GM12878 (cell line): ENCODE measurements around the gene PNMA8B. TPM values are rescaled to one million over a fixed set of nuclear protein-coding genes. Genes with fewer than 3 reads are reported as not detected.

Experiments
- ATAC-seq: fragments of 200-7000 bp; cut with Tn5 transposase; 3 replicates; pipeline ENCODE4 v1.9.1; 2020; ENCODE audit warnings: mild to moderate bottlenecking, moderate library complexity
- BruUV-seq: library from RNA; stranded (reverse); fragments of 400-500 nt; replicated peaks from 2 replicates; lab custom pipeline; 2021; lab: Mats Ljungman, UMichigan
- CTCF ChIA-PET: fragments of 300-600 bp; sonication (Branson Sonifier 250); formaldehyde crosslinking; extraction: SDS; loops from one replicate; lab custom pipeline; 2021; ENCODE audit warnings: inconsistent platforms; lab: Yijun Ruan, JAX
- POLR2A ChIA-PET: fragments of 350-600 bp; formaldehyde crosslinking; extraction: SDS; loops from one replicate; lab custom pipeline; 2021; ENCODE audit warnings: inconsistent platforms; lab: Charles Lee
- RAD21 ChIA-PET: fragments of 300-600 bp; sonication (Branson Sonifier 250); formaldehyde crosslinking; loops from one replicate; lab custom pipeline; 2023; ENCODE audit warnings: antibody characterized with exemption; ENCODE audit not compliant: unreplicated experiment; lab: Charles Lee
- SMC1A ChIA-PET: fragments of 300-600 bp; sonication (Branson Sonifier 250); formaldehyde crosslinking; loops from one replicate; lab custom pipeline; 2023; ENCODE audit not compliant: unreplicated experiment, uncharacterized antibody; lab: Charles Lee
- DNase-seq: peaks from one replicate; pipeline ENCODE4 v3.0.0-alpha.2; 2011; ENCODE audit warnings: low read depth, low spot score
- FAIRE-seq: peaks from 3 replicates; lab custom pipeline; 2011; peaks lifted over from hg19 to GRCh38; lab: Jason Lieb, UNC
- H2AFZ ChIP-seq: 2 replicates; pipeline ENCODE4 v1.6.0; 2011; ENCODE audit warnings: low read depth, low read length, control low read depth; ENCODE audit not compliant: control insufficient read depth
- H3K27ac ChIP-seq: 2 replicates; pipeline ENCODE4 v1.5.1; 2011; ENCODE audit warnings: control low read depth; ENCODE audit not compliant: control insufficient read depth, insufficient read depth
- H3K27me3 ChIP-seq, 2 experiments: replicated peaks in 1 of 2; 2 replicates each; pipeline versions ENCODE4 v1.6.0 to v1.6.1; 2011; ENCODE audit warnings: low read length in 1 of 2; ENCODE audit not compliant: control insufficient read depth in 2 of 2, insufficient read depth in 2 of 2
- H3K36me3 ChIP-seq, 2 experiments: 2 replicates each; pipeline ENCODE4 v1.5.1; 2011; ENCODE audit warnings: low read length in 1 of 2; ENCODE audit not compliant: control insufficient read depth in 2 of 2, insufficient read depth in 2 of 2
- H3K4me1 ChIP-seq: 2 replicates; pipeline ENCODE4 v1.6.1; 2011; ENCODE audit warnings: mild to moderate bottlenecking, low read length, moderate library complexity, mixed read lengths; ENCODE audit not compliant: control insufficient read depth, insufficient read depth
- H3K4me2 ChIP-seq: 2 replicates; pipeline ENCODE4 v1.6.0; 2011; ENCODE audit warnings: control low read depth; ENCODE audit not compliant: control insufficient read depth, insufficient read depth
- H3K4me3 ChIP-seq: fragments of 200-600 bp; sonication (generic); 2 replicates; pipeline ENCODE4 v1.5.1; 2016
- H3K79me2 ChIP-seq: 2 replicates; pipeline ENCODE4 v1.6.0; 2011; ENCODE audit warnings: low read length; ENCODE audit not compliant: control insufficient read depth, insufficient read depth
- H3K9ac ChIP-seq: 2 replicates; pipeline ENCODE4 v1.8.0; 2011; ENCODE audit warnings: low read length, control low read depth, mixed read lengths; ENCODE audit not compliant: control insufficient read depth, insufficient read depth
- H3K9me3 ChIP-seq: replicated peaks from 3 replicates; pipeline ENCODE4 v1.5.1; 2011; ENCODE audit warnings: mild to moderate bottlenecking, low read length; ENCODE audit not compliant: control insufficient read depth, insufficient read depth
- H4K20me1 ChIP-seq: 2 replicates; pipeline ENCODE4 v1.6.0; 2011; ENCODE audit not compliant: control insufficient read depth, insufficient read depth
- CREB1 ChIP-seq: IDR thresholded peaks from 2 replicates; pipeline ENCODE4 v1.6.1; 2012; ENCODE audit warnings: low read depth, mild to moderate bottlenecking, inconsistent platforms
- E4F1 ChIP-seq: fragments of 450-650 bp; IDR thresholded peaks from 2 replicates; pipeline ENCODE4 v1.6.1; 2018; ENCODE audit warnings: borderline replicate concordance, mild to moderate bottlenecking; ENCODE audit not compliant: partially characterized antibody
- GABPA ChIP-seq: IDR thresholded peaks from 2 replicates; pipeline ENCODE4 v1.6.1; 2014; ENCODE audit warnings: antibody characterized with exemption, low read depth, mild to moderate bottlenecking, inconsistent platforms
- IRF5 ChIP-seq: fragments of 450-650 bp; IDR thresholded peaks from 2 replicates; pipeline ENCODE4 v1.6.1; 2017; ENCODE audit warnings: borderline replicate concordance
- MEF2A ChIP-seq: IDR thresholded peaks from 2 replicates; pipeline ENCODE4 v1.6.1; 2011; ENCODE audit warnings: low read depth, mild to moderate bottlenecking, low read length, moderate library complexity; ENCODE audit not compliant: insufficient read depth
- NBN ChIP-seq: fragments of 450-650 bp; IDR thresholded peaks from 2 replicates; pipeline ENCODE4 v1.6.1; 2016
- NKRF ChIP-seq: fragments of 450-650 bp; conservative IDR thresholded peaks from 2 replicates; pipeline ENCODE4 v1.6.1; 2017; ENCODE audit warnings: mild to moderate bottlenecking, moderate library complexity
- POLR2AphosphoS2 ChIP-seq: IDR thresholded peaks from 2 replicates; pipeline ENCODE4 v1.6.1; 2011; ENCODE audit warnings: low read depth, mild to moderate bottlenecking, low read length, improper control_type of control experiment, moderate library complexity
- STAT1 ChIP-seq: fragments of 450-650 bp; conservative IDR thresholded peaks from 2 replicates; pipeline ENCODE4 v1.6.1; 2014; ENCODE audit warnings: antibody characterized with exemption, mild to moderate bottlenecking
- SUPT20H ChIP-seq: IDR thresholded peaks from 2 replicates; pipeline ENCODE4 v1.6.1; 2011; ENCODE audit warnings: low read depth, mild to moderate bottlenecking, low read length, moderate library complexity, borderline replicate concordance; ENCODE audit not compliant: control insufficient read depth
- SUZ12 ChIP-seq: fragments of 200-600 bp; sonication (generic); IDR thresholded peaks from one replicate; pipeline ENCODE4 v1.6.1; 2018; ENCODE audit warnings: antibody characterized with exemption, mild to moderate bottlenecking; ENCODE audit not compliant: unreplicated experiment
- USF2 ChIP-seq: IDR thresholded peaks from 2 replicates; pipeline ENCODE4 v1.6.1; 2011; ENCODE audit warnings: low read depth, low read length, improper control_type of control experiment, borderline replicate concordance
- ZNF207 ChIP-seq: fragments of 450-650 bp; IDR thresholded peaks from 2 replicates; pipeline ENCODE4 v1.6.1; 2014; ENCODE audit warnings: antibody characterized with exemption, mild to moderate bottlenecking, borderline replicate concordance
- ZNF24 ChIP-seq: fragments of 450-650 bp; IDR thresholded peaks from 2 replicates; pipeline ENCODE4 v1.6.1; 2017; ENCODE audit warnings: antibody characterized with exemption, mild to moderate bottlenecking
- WGBS: methylation state at CpG from one replicate; pipeline ENCODE4 v1.1.6; 2016; ENCODE audit warnings: low lambda C conversion rate; ENCODE audit not compliant: insufficient replicate concordance, insufficient coverage; ENCODE audit errors: missing lambda C conversion rate; 5-methylcytosine and 5-hydroxymethylcytosine counted together
- in situ Hi-C: fragments of 300-500 bp; cut with MboI; formaldehyde crosslinking; loops from 9 replicates; pipeline ENCODE4 v1.14.3; 2018; ENCODE audit warnings: mixed read lengths
- intact Hi-C: fragments of 100-400 bp; cut with micrococcal nuclease; formaldehyde crosslinking; loops from one replicate; pipeline ENCODE4 v1.14.2; 2022; ENCODE audit not compliant: unreplicated experiment
- polyA plus RNA-seq, 11 experiments: library from polyadenylated mRNA; depleted of rRNA in 4 of 11; unstranded in 6 of 11; stranded (reverse) in 5 of 11; fragments of >200 nt; fragmentation: Nextera tagmentation in 4 of 11; fragmentation: Illumina TruSeq in 1 of 11; extraction: Ambion mirVana in 4 of 11; extraction: Trizol in 1 of 11; gene quantifications; 1 replicate in 1 of 11; 2 replicates in 10 of 11; pipeline versions ENCODE4 v1.2.1 to v1.2.3, GENCODE V29; 2011 to 2016; ENCODE audit warnings: inconsistent platforms in 2 of 11, missing spikeins in 2 of 11, low read depth in 1 of 11
- total RNA-seq, 4 experiments: library from RNA; depleted of rRNA in 3 of 4; stranded (reverse); fragments of >200 nt in 3 of 4; fragmentation: Illumina TruSeq in 1 of 4; extraction: Trizol in 1 of 4; gene quantifications; 2 replicates each; pipeline versions ENCODE4 v1.2.1 to v1.2.3, GENCODE V29; 2013 to 2021

Gene PNMA8B
- total and polyA plus RNA-seq, 10 of the 15 experiments (the other 5 are each of a cell fraction or from before 2014, with no cell fraction given) = 0.01 TPM; not detected in 9

- 3% methylated on average over 82 of the region's 92 CpGs for WGBS
- Histone ChIP-seq H2AFZ (no peak overlapping the region), H3K4me2 (peak overlapping the region; percentile 33; the same call in 1 of the 2 replicates), H3K4me1 (no peaks in the 10 kb centered on the region), H3K27me3 (peaks cover 20 to 33% of the 10 kb centered on the region in 2 experiments), H3K9me3 (no peaks in the 10 kb centered on the region), H3K36me3 (no peaks in the 10 kb centered on the region), H3K79me2 (no peaks in the 10 kb centered on the region), H4K20me1 (no peaks in the 10 kb centered on the region), H3K27ac (no peak overlapping the region), H3K9ac (no peak overlapping the region), H3K4me3 (no peak overlapping the region)
- FAIRE-seq (no peak), ATAC-seq (no peak), DNase-seq (no peak)
- ChIA-PET SMC1A (no interaction called here), RAD21 (no interaction called here), CTCF (no interaction called here), POLR2A (no interaction called here)
- TF ChIP-seq ZNF24 = no peak
- TF ChIP-seq CREB1 = no peak
- no peak for TF ChIP-seq NBN
- no peak for TF ChIP-seq IRF5
- no peak for TF ChIP-seq POLR2AphosphoS2
- TF ChIP-seq NKRF = no peak
- TF ChIP-seq ZNF207 = no peak
- TF ChIP-seq STAT1 = no peak
- no peak for TF ChIP-seq E4F1
- no peak for TF ChIP-seq SUZ12
- TF ChIP-seq SUPT20H = no peak
- TF ChIP-seq USF2 = no peak
- no peak for TF ChIP-seq GABPA
- no peak for TF ChIP-seq MEF2A
- in situ Hi-C loops (no loop called here), intact Hi-C loops (no loop called here)
- BruUV-seq = no TSS peak
Observed at GRCh38 chr19:46493236-46494145, 2.2 kb downstream of the PNMA8B start.
